KMS-11 (cell line): ENCODE measurements around the gene PSMD13.

Source experiments
- H2AFZ ChIP-seq: fragments of 200-600 bp; sonication (generic); 2 replicates; pipeline ENCODE4 v1.6.1; 2016; ENCODE audit warnings: antibody characterized with exemption, mixed run types, low read depth
- H3K27ac ChIP-seq: fragments of 200-600 bp; sonication (generic); 2 replicates; pipeline ENCODE4 v1.6.1; 2016; ENCODE audit warnings: mild to moderate bottlenecking, mixed run types
- H3K27me3 ChIP-seq: fragments of 200-600 bp; sonication (generic); 2 replicates; pipeline ENCODE4 v1.6.1; 2017; ENCODE audit warnings: mild to moderate bottlenecking, low read depth, mixed run types, moderate library complexity; ENCODE audit not compliant: insufficient read depth
- H3K36me3 ChIP-seq: fragments of 200-600 bp; sonication (generic); 2 replicates; pipeline ENCODE4 v1.6.1; 2017; ENCODE audit warnings: mild to moderate bottlenecking, mixed run types; ENCODE audit not compliant: insufficient read depth
- H3K4me1 ChIP-seq: fragments of 200-600 bp; sonication (generic); 2 replicates; pipeline ENCODE4 v1.6.1; 2016; ENCODE audit warnings: mild to moderate bottlenecking, low read depth, mixed run types; ENCODE audit not compliant: poor library complexity, severe bottlenecking
- H3K4me2 ChIP-seq: fragments of 200-600 bp; sonication (generic); 2 replicates; pipeline ENCODE4 v1.7.0; 2016; ENCODE audit warnings: mild to moderate bottlenecking, mixed run types
- H3K4me3 ChIP-seq: fragments of 200-600 bp; sonication (generic); IDR thresholded peaks from 2 replicates; pipeline ENCODE4 v1.6.1; 2017; ENCODE audit warnings: low read depth, low read length, mixed read lengths; ENCODE audit not compliant: insufficient read depth
- H3K79me2 ChIP-seq: fragments of 200-600 bp; sonication (generic); 2 replicates; pipeline ENCODE4 v1.6.1; 2016; ENCODE audit warnings: low read depth, mixed run types; ENCODE audit not compliant: insufficient read depth
- H3K9ac ChIP-seq: fragments of 200-600 bp; sonication (generic); 2 replicates; pipeline ENCODE4 v1.6.1; 2016; ENCODE audit warnings: mild to moderate bottlenecking, mixed run types
- H4K20me1 ChIP-seq: fragments of 200-600 bp; sonication (generic); 2 replicates; pipeline ENCODE4 v1.6.1; 2016; ENCODE audit warnings: mild to moderate bottlenecking, mixed run types; ENCODE audit not compliant: insufficient read depth
- CTCF ChIP-seq: fragments of 200-600 bp; sonication (generic); conservative IDR thresholded peaks from 2 replicates; pipeline ENCODE4 v1.6.1; 2017; ENCODE audit warnings: low read depth, mild to moderate bottlenecking, antibody characterized with exemption, low read length, moderate library complexity, mixed read lengths

PSMD13 gene

GRCh38 chr11:253160-253885, 16.5 kb downstream of the PSMD13 start:
- no peaks in the 10 kb centered on the region for H3K4me1 ChIP-seq
- H3K27me3 ChIP-seq = no peaks in the 10 kb centered on the region
- H3K36me3 ChIP-seq = no peaks in the 10 kb centered on the region
- H3K4me2 ChIP-seq = no peak overlapping the region
- no peak overlapping the region for H3K27ac ChIP-seq
- H3K4me3 ChIP-seq = no peak overlapping the region
- no peaks in the 10 kb centered on the region for H4K20me1 ChIP-seq
- no peak overlapping the region for H3K9ac ChIP-seq
- TF ChIP-seq CTCF = no peak
- no peaks in the 10 kb centered on the region for H3K79me2 ChIP-seq
- H2AFZ ChIP-seq = no peak overlapping the region

- Histone ChIP-seq H3K4me1 (no peaks in the 10 kb centered on the region), H2AFZ (no peak overlapping the region), H4K20me1 (no peaks in the 10 kb centered on the region), H3K9ac (no peak overlapping the region), H3K36me3 (no peaks in the 10 kb centered on the region), H3K4me2 (no peak overlapping the region), H3K79me2 (no peaks in the 10 kb centered on the region), H3K4me3 (no peak overlapping the region), H3K27me3 (no peaks in the 10 kb centered on the region), H3K27ac (no peak overlapping the region)
- no peak for TF ChIP-seq CTCF
Observed at GRCh38 chr11:253886-254270, 17.1 kb downstream of the PSMD13 start.

- H3K27ac ChIP-seq = no peak overlapping the region
- no peaks in the 10 kb centered on the region for H3K79me2 ChIP-seq
- no peaks in the 10 kb centered on the region for H4K20me1 ChIP-seq
- H3K9ac ChIP-seq = no peak overlapping the region
- H3K4me2 ChIP-seq = no peak overlapping the region
- no peaks in the 10 kb centered on the region for H3K4me1 ChIP-seq
- no peaks in the 10 kb centered on the region for H3K36me3 ChIP-seq
- H2AFZ ChIP-seq = no peak overlapping the region
- no peak overlapping the region for H3K4me3 ChIP-seq
- TF ChIP-seq CTCF = no peak
- no peaks in the 10 kb centered on the region for H3K27me3 ChIP-seq
Observed at GRCh38 chr11:255176-255575, 18.4 kb downstream of the PSMD13 start.

GRCh38 chr11:255816-256215, 19.0 kb downstream of the PSMD13 start:
- TF ChIP-seq CTCF = no peak
- Histone ChIP-seq H4K20me1 (no peaks in the 10 kb centered on the region), H3K4me2 (no peak overlapping the region), H3K4me1 (no peaks in the 10 kb centered on the region), H3K36me3 (no peaks in the 10 kb centered on the region), H3K9ac (no peak overlapping the region), H3K27me3 (no peaks in the 10 kb centered on the region), H3K4me3 (no peak overlapping the region), H3K27ac (no peak overlapping the region), H3K79me2 (no peaks in the 10 kb centered on the region), H2AFZ (no peak overlapping the region)
